ENCODE data around the gene SMTN. TPM values are rescaled to one million over a fixed set of nuclear protein-coding genes. Genes with fewer than 3 reads are reported as not detected.
A peak's percentile ranks its signal among the peaks of the same experiment; 100 is the strongest.

SMTN gene
- total RNA-seq, 1 donor from 2014 or later: 54.0 TPM

DNA sequence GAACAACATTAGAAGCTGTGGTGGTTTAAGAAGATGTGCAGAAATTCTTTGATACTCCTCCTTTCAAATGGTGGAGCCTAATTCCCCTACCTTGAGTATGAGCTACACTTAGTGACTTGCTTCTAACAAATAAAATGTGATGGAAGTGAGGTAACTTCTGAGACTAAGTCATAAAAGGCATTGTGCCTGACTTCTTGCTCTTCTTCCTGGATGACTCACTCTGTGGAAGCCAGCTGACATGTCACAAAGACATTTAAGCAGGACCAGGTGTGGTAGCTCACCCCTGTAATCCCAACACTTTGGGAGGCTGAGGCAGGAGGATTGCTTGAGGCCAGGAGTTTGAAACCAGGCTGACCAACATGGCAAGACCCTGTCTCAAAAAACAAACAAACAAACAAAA, 63.1 kb downstream of the SMTN start:
- no peak overlapping the region for H3K4me3 Mint-ChIP-seq
- DNase-seq (ENCODE audit: extremely low spot score, unreplicated experiment): no peak

DNA sequence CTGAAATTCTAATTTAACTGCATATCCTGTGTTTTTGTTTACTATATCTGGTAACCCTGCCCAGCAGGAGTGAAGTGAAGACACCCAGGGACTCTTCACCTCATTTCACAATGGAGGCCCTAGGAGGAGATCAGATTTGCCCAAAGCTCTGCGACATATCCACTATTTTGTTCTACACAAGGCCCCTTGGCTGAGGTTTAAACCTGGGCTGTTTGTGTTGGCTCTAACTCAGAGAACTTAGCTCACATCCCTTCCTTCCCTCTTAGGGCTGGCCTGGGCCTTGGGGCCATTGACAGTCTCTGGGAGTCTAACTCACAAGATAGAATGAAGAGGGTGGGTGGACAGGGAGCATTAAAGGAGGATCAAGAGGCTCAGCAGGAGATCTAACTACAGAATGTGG, 67.4 kb downstream of the SMTN start:
- H3K9me3 Mint-ChIP-seq: no peaks in the 10 kb centered on the region
- H3K36me3 Mint-ChIP-seq: no peaks in the 10 kb centered on the region
- no peak for DNase-seq (ENCODE audit: extremely low spot score, unreplicated experiment)
- TF ChIP-seq, protein P1, sequence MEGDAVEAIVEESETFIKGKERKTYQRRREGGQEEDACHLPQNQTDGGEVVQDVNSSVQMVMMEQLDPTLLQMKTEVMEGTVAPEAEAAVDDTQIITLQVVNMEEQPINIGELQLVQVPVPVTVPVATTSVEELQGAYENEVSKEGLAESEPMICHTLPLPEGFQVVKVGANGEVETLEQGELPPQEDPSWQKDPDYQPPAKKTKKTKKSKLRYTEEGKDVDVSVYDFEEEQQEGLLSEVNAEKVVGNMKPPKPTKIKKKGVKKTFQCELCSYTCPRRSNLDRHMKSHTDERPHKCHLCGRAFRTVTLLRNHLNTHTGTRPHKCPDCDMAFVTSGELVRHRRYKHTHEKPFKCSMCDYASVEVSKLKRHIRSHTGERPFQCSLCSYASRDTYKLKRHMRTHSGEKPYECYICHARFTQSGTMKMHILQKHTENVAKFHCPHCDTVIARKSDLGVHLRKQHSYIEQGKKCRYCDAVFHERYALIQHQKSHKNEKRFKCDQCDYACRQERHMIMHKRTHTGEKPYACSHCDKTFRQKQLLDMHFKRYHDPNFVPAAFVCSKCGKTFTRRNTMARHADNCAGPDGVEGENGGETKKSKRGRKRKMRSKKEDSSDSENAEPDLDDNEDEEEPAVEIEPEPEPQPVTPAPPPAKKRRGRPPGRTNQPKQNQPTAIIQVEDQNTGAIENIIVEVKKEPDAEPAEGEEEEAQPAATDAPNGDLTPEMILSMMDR (conservative IDR thresholded peaks at IDR 0.05): no peak
- peaks cover 17% of the 10 kb centered on the region for H3K4me1 Mint-ChIP-seq (ENCODE audit: unreplicated experiment)
- H3K4me3 Mint-ChIP-seq: no peak overlapping the region
- H3K27ac Mint-ChIP-seq: peak overlapping the region; percentile 55
- H3K27me3 Mint-ChIP-seq: no peaks in the 10 kb centered on the region

More for the DNA sequence above, 63.1 kb downstream of the SMTN start:
- Mint-ChIP-seq H3K27me3 (peaks cover 5% of the 10 kb centered on the region), H3K36me3 (no peaks in the 10 kb centered on the region), H3K4me1 (ENCODE audit: unreplicated experiment) (peaks cover 7% of the 10 kb centered on the region), H3K27ac (no peak overlapping the region), H3K9me3 (no peaks in the 10 kb centered on the region)
- TF ChIP-seq, protein P1 (conservative IDR thresholded peaks at IDR 0.05): no peak

DNA sequence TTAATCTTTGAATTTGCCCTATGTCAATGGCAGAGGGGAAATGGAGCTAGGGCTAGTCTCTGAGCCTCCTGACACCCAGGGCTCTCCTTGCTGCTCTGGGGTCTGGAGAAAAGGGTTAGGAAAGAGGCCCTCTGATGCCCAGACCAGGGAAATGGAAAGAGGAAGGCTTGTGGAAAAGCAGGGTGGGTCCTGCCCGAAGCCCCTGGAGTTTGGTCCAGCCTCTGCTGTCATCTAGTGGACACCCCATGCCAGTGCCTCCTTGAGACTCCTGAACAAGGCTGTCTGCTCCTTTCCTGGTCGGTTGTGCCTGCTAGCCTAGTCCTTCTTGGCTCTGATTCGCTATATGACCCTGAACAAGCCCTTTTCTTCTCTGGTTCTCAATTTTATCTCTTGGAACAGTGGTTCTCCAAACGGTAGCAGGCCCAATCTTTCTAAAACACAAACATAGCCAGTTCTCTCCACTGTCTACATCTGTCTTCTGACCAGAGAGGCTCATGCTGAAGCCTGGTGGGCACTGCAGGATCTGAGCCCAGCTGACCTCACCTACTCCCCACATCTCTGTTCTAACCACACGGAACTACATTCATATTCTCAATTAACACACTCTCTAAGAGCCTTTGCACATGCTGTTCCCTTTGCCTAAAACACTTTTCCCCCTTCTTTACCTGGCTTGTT, 68.0 kb downstream of the SMTN start:
- no peak for DNase-seq (ENCODE audit: extremely low spot score, unreplicated experiment)
- Mint-ChIP-seq H3K4me1 (ENCODE audit: unreplicated experiment) (peaks cover 17% of the 10 kb centered on the region), H3K27me3 (no peaks in the 10 kb centered on the region), H3K36me3 (no peaks in the 10 kb centered on the region), H3K27ac (peak overlapping the region; percentile 55), H3K4me3 (no peak overlapping the region), H3K9me3 (no peaks in the 10 kb centered on the region)
- TF ChIP-seq, protein P1 (conservative IDR thresholded peaks at IDR 0.05): peak; percentile 88

DNA sequence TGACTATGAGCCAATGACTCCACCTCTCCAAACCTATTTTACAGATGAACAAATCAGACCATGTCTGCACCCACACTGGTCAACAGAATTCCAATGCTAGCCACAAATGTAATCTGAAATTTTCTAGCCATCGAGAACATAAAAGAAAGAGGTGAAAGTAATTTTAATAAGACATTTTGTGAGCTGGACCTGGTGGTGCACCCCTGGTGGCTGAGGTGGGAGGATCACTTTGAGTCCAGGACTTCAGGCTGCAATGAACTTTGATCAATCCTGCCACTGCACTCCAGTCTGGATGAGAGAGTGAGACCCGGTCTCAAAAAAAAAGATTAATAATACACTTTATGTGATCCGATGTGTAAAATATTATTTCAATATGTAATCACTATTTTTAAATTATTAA, 69.5 kb downstream of the SMTN start:
- H3K4me3 Mint-ChIP-seq: no peak overlapping the region
- TF ChIP-seq, protein P1 (conservative IDR thresholded peaks at IDR 0.05): peak; percentile 68
- peaks cover 17% of the 10 kb centered on the region for H3K4me1 Mint-ChIP-seq (ENCODE audit: unreplicated experiment)
- no peaks in the 10 kb centered on the region for H3K9me3 Mint-ChIP-seq
- H3K27ac Mint-ChIP-seq: no peak overlapping the region
- H3K27me3 Mint-ChIP-seq: peaks cover 2% of the 10 kb centered on the region
- H3K36me3 Mint-ChIP-seq: no peaks in the 10 kb centered on the region
- no peak for DNase-seq (ENCODE audit: extremely low spot score, unreplicated experiment)

DNA sequence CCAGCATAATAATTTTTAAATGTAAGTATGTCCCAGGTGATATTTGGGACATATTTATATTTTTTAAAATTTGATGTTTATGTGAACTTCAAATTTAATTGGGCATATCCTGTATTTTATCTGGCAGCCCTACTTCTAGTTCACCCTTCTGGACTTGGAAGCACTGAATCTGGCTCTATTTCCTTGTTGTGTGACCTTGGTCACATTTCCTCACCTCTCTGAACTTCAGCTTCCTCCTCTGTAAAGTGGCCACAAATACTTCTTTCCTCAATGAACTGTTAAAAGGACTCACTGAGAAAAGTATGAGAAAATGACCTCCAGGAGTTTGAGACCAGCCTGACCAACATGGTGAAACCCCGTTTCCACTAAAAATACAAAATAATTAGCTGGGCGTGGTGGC, 70.8 kb downstream of the SMTN start:
- H3K9me3 Mint-ChIP-seq: no peaks in the 10 kb centered on the region
- H3K36me3 Mint-ChIP-seq: no peaks in the 10 kb centered on the region
- H3K4me1 Mint-ChIP-seq (ENCODE audit: unreplicated experiment): peaks cover 17% of the 10 kb centered on the region
- no peak for DNase-seq (ENCODE audit: extremely low spot score, unreplicated experiment)
- no peak overlapping the region for H3K4me3 Mint-ChIP-seq
- H3K27ac Mint-ChIP-seq: no peak overlapping the region
- TF ChIP-seq, protein P1 (conservative IDR thresholded peaks at IDR 0.05): no peak
- H3K27me3 Mint-ChIP-seq: peaks cover 9% of the 10 kb centered on the region
